Thyroid gland (tissue), 4 donors: Measurements from ENCODE around the gene EPN3.

Source experiments
- POLR2A ChIP-seq, 2 donors: fragments of 450-650 bp; IDR thresholded peaks; one replicate each; pipeline ENCODE4 v1.6.1; 2017; ENCODE audit warnings: antibody characterized with exemption in 2 of 2, mild to moderate bottlenecking in 2 of 2, moderate library complexity in 1 of 2
- TF ChIP-seq, protein P1 (sequence below), 6 experiments: fragments of 200-600 bp in 3 of 6; fragments of 450-650 bp in 3 of 6; sonication (generic) in 3 of 6; IDR thresholded peaks; one replicate each; pipeline ENCODE4 v1.5.1; 2016 to 2019; ENCODE audit warnings: antibody characterized with exemption in 6 of 6, mild to moderate bottlenecking in 2 of 6, inconsistent platforms in 1 of 6, moderate library complexity in 1 of 6

DNA sequence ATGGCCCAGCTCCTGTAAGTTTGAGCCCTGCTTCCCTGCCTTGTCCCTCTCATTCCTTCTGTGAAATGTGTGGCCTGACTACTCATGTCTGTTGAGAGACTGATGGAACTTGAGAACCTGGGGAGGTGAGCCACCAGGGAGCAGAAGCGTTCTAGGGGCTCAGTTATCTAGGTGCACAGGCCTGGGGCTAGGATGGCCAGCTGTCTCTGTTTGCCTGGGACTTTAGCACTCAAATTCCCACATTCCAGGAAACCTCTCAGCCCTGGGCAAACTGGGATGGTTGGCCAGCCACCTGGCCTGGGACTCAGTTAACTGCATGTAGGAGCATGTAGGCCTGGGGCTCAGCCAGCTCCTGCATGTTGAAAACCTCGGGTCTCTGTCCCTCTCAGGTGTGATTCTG lies 9.3 kb upstream of the EPN3 start:
- TF ChIP-seq, protein P1, sequence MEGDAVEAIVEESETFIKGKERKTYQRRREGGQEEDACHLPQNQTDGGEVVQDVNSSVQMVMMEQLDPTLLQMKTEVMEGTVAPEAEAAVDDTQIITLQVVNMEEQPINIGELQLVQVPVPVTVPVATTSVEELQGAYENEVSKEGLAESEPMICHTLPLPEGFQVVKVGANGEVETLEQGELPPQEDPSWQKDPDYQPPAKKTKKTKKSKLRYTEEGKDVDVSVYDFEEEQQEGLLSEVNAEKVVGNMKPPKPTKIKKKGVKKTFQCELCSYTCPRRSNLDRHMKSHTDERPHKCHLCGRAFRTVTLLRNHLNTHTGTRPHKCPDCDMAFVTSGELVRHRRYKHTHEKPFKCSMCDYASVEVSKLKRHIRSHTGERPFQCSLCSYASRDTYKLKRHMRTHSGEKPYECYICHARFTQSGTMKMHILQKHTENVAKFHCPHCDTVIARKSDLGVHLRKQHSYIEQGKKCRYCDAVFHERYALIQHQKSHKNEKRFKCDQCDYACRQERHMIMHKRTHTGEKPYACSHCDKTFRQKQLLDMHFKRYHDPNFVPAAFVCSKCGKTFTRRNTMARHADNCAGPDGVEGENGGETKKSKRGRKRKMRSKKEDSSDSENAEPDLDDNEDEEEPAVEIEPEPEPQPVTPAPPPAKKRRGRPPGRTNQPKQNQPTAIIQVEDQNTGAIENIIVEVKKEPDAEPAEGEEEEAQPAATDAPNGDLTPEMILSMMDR (IDR thresholded peaks at IDR 0.05), result no peak
- no peak for TF ChIP-seq POLR2A (IDR thresholded peaks at IDR 0.05)
